ENCODE results near the gene PCDHB6. TPM values are rescaled to one million over a fixed set of nuclear protein-coding genes. Genes with fewer than 3 reads are reported as not detected.
"Not testable (repeated sequence)": the region's sequence is repeated elsewhere in the genome, so short reads cannot be mapped to it uniquely, and the experiment has no call there.

Gene PCDHB6
- total RNA-seq, 1 donor = 0.72 TPM

DNA sequence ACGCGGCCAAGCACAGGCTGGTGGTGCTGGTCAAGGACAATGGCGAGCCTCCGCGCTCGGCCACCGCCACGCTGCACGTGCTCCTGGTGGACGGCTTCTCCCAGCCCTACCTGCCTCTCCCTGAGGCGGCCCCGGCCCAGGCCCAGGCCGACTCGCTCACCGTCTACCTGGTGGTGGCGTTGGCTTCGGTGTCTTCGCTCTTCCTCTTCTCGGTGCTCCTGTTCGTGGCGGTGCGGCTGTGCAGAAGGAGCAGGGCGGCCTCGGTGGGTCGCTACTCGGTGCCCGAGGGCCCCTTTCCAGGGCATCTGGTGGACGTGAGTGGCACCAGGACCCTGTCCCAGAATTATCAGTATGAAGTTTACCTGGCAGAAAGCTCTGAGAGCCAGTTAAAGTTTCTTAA lies 8.0 kb downstream of the PCDHB6 start:
- H3K4me1 ChIP-seq (ENCODE audit: insufficient read depth, low read length); H3K79me2 ChIP-seq (ENCODE audit: insufficient read depth, low read length); H4K20me1 ChIP-seq (ENCODE audit: insufficient read depth, low read length); H3K4me3 ChIP-seq (ENCODE audit: insufficient read depth, low read length); H3K27ac ChIP-seq (ENCODE audit: low read depth, low read length); H2AFZ ChIP-seq (ENCODE audit: low read length); H3K27me3 ChIP-seq (ENCODE audit: insufficient read depth, low read length); H3K4me2 ChIP-seq (ENCODE audit: insufficient read depth, low read length); H3K9me3 ChIP-seq (ENCODE audit: low read depth, low read length); DNase-seq (ENCODE audit: insufficient read length, low spot score, missing footprints); H3K36me3 ChIP-seq (ENCODE audit: insufficient read depth, low read length): not testable (repeated sequence)

DNA sequence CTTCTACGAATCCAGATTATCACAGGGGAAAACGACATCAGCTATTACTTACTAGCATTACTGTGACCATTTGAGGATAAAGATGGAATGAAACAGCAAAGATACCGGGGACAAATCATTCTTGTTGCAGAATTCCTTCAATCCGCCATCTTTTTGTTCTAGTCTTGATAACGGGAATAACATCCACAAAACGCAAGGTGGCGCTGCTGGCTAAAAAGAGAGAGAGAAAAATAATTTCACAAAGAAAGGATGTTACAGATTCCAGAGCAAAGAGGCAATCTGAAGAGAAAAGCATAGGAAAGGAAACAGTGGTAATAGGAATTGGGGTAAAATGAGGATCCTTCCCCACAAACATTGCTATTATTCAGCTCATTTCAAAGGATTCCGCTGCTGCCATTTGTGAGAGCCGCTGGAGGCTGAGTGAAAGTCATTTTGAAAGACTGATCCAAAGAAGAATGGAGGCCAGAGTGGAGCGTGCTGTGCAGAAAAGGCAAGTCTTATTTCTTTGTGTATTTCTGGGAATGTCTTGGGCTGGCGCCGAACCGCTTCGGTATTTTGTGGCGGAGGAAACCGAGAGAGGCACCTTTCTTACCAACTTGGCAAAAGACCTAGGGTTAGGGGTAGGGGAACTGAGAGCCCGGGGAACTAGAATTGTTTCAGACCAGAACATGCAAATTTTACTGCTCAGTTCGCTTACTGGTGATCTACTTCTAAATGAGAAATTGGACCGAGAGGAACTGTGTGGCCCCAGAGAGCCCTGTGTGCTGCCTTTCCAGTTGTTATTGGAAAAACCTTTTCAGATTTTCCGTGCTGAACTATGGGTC lies 22.7 kb downstream of the PCDHB6 start, which contains the start of gene PCDHB7:
PCDHB7 (plus strand) TSS at position 264 of the 824 bp plus-strand sequence; CDS start at position 456, 192 bp downstream.
- Histone ChIP-seq H3K79me2 (ENCODE audit: insufficient read depth, low read length) (no peaks in the 10 kb centered on the region), H2AFZ (ENCODE audit: low read length) (peak within 1 kb of the TSS; percentile 39), H3K27ac (ENCODE audit: low read depth, low read length) (no peak within 1 kb of the TSS), H3K9me3 (ENCODE audit: low read depth, low read length) (no peaks in the 10 kb centered on the region), H3K4me3 (ENCODE audit: insufficient read depth, low read length) (peak within 1 kb of the TSS; percentile 11), H3K36me3 (ENCODE audit: insufficient read depth, low read length) (no peaks in the 10 kb centered on the region), H3K4me1 (ENCODE audit: insufficient read depth, low read length) (no peaks in the 10 kb centered on the region), H3K27me3 (ENCODE audit: insufficient read depth, low read length) (no peaks in the 10 kb centered on the region), H4K20me1 (ENCODE audit: insufficient read depth, low read length) (no peaks in the 10 kb centered on the region), H3K4me2 (ENCODE audit: insufficient read depth, low read length) (peak within 1 kb of the TSS; percentile 37)
- peak; percentile 71 for DNase-seq (ENCODE audit: insufficient read length, low spot score, missing footprints)
- TF ChIP-seq CTCF (IDR thresholded peaks at IDR 0.05; ENCODE audit: extremely low read depth, low read depth, low read length) = peak; percentile 61

DNA sequence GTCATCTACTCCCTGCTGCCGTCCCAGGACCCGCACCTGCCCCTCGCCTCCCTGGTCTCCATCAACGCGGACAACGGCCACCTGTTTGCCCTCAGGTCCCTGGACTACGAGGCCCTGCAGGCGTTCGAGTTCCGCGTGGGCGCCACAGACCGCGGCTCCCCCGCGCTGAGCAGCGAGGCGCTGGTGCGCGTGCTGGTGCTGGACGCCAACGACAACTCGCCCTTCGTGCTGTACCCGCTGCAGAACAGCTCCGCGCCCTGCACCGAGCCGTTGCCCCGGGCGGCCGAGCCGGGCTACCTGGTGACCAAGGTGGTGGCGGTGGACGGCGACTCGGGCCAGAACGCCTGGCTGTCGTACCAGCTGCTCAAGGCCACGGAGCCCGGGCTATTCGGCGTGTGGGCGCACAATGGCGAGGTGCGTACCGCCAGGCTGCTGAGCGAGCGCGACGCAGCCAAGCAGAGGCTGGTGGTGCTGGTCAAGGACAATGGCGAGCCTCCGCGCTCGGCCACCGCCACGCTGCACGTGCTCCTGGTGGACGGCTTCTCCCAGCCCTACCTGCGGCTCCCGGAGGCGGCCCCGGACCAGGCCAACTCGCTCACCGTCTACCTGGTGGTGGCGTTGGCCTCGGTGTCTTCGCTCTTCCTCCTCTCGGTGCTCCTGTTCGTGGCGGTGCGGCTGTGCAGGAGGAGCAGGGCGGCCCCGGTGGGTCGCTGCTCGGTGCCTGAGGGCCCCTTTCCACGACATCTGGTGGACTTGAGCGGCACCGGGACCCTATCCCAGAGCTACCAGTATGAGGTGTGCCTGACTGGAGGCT lies 24.6 kb downstream of the PCDHB6 start:
- H3K79me2 ChIP-seq (ENCODE audit: insufficient read depth, low read length); H2AFZ ChIP-seq (ENCODE audit: low read length); DNase-seq (ENCODE audit: insufficient read length, low spot score, missing footprints); H3K4me1 ChIP-seq (ENCODE audit: insufficient read depth, low read length); H3K27ac ChIP-seq (ENCODE audit: low read depth, low read length); H4K20me1 ChIP-seq (ENCODE audit: insufficient read depth, low read length); H3K4me2 ChIP-seq (ENCODE audit: insufficient read depth, low read length); H3K9me3 ChIP-seq (ENCODE audit: low read depth, low read length); H3K36me3 ChIP-seq (ENCODE audit: insufficient read depth, low read length); H3K27me3 ChIP-seq (ENCODE audit: insufficient read depth, low read length); H3K4me3 ChIP-seq (ENCODE audit: insufficient read depth, low read length): not testable (repeated sequence)

DNA sequence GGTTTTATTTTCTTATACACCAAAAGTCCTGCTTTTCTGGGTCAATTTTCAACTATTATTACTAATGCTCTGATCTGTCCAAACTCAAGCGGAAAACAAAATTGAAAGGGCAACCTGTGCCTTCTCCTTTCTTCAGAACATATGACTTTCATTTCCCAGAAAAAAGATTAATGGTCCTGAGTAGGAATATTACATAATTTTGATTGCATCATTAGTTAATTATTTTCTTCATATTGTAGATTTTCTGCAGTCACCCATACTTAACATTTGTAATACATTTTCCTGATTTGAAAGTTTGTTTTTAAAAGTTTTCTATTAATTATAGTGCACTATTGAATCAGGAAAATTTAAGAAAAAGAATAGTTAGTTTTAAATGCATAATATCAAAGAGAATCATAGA lies 26.1 kb downstream of the PCDHB6 start:
- Histone ChIP-seq H3K4me2 (ENCODE audit: insufficient read depth, low read length) (no peak overlapping the region), H3K36me3 (ENCODE audit: insufficient read depth, low read length) (no peaks in the 10 kb centered on the region), H2AFZ (ENCODE audit: low read length) (no peak overlapping the region), H3K79me2 (ENCODE audit: insufficient read depth, low read length) (no peaks in the 10 kb centered on the region), H3K27ac (ENCODE audit: low read depth, low read length) (no peak overlapping the region), H4K20me1 (ENCODE audit: insufficient read depth, low read length) (no peaks in the 10 kb centered on the region), H3K27me3 (ENCODE audit: insufficient read depth, low read length) (no peaks in the 10 kb centered on the region), H3K9me3 (ENCODE audit: low read depth, low read length) (no peaks in the 10 kb centered on the region), H3K4me3 (ENCODE audit: insufficient read depth, low read length) (no peak overlapping the region), H3K4me1 (ENCODE audit: insufficient read depth, low read length) (no peaks in the 10 kb centered on the region)
- no peak for TF ChIP-seq CTCF (IDR thresholded peaks at IDR 0.05; ENCODE audit: extremely low read depth, low read depth, low read length)
- DNase-seq (ENCODE audit: insufficient read length, low spot score, missing footprints) = no peak
